Measurements from ENCODE around the gene SLC47A2.

GRCh38 chr17:19661121-19661520, 55.3 kb downstream of the SLC47A2 start:
- TF ChIP-seq EZH2 (IDR thresholded peaks at IDR 0.05; ENCODE audit: low read depth) (no peak), CTCF (conservative IDR thresholded peaks at IDR 0.05) (no peak)
